ENCODE measurements around the gene SASH1.

- no peak for TF ChIP-seq CTCF (IDR thresholded peaks at IDR 0.05 in 2 of 3, conservative IDR thresholded peaks at IDR 0.05 in 1 of 3; ENCODE audit: borderline replicate concordance in 1 of 3, insufficient read depth in 1 of 3, low read depth in 2 of 3, low read length in 2 of 3)
- no peak for TF ChIP-seq POLR2A (IDR thresholded peaks at IDR 0.05; ENCODE audit: borderline replicate concordance, extremely low read depth, insufficient read depth, insufficient read length)
- TF ChIP-seq ZFX (IDR thresholded peaks at IDR 0.05): no peak
These were observed 165.1 kb downstream of the SASH1 start for GRCh38 chr6:148507774-148508173.
